ENCODE data around the gene DOCK8.

Gene DOCK8

GRCh38 chr9:270657-271237, 56.1 kb downstream of the DOCK8 start:
- DNase-seq, result no peak

- no peak for DNase-seq
Measured at GRCh38 chr9:272251-273213, 57.9 kb downstream of the DOCK8 start.

- DNase-seq, result no peak
Measured at GRCh38 chr9:274406-274805, 59.7 kb downstream of the DOCK8 start.

- DNase-seq, result no peak
Measured at GRCh38 chr9:277601-278295, 63.1 kb downstream of the DOCK8 start.

- DNase-seq, result no peak
Measured at GRCh38 chr9:278651-279050, 64.0 kb downstream of the DOCK8 start.

DNA sequence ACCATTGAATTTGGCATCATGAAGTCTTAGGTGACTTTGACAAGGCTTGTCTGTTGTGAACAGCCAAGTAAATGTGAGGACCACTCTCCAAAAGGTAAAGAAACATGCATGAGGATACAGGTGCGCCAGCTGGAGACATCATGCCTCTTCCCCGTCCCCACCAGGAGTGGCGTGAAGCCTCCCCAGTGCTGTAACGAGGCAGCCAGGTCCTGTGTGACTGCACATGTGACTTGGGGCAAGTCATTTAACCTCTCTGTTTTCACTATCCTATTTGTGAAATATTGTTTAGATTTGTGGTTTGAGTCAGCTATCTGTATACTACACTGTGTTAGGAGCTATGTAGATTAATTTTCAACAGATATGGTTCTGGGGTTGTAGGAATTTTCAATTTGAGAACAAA, 65.0 kb downstream of the DOCK8 start:
- DNase-seq, result no peak

- no peak for DNase-seq
Measured at GRCh38 chr9:281741-282645, 67.3 kb downstream of the DOCK8 start.

DNA sequence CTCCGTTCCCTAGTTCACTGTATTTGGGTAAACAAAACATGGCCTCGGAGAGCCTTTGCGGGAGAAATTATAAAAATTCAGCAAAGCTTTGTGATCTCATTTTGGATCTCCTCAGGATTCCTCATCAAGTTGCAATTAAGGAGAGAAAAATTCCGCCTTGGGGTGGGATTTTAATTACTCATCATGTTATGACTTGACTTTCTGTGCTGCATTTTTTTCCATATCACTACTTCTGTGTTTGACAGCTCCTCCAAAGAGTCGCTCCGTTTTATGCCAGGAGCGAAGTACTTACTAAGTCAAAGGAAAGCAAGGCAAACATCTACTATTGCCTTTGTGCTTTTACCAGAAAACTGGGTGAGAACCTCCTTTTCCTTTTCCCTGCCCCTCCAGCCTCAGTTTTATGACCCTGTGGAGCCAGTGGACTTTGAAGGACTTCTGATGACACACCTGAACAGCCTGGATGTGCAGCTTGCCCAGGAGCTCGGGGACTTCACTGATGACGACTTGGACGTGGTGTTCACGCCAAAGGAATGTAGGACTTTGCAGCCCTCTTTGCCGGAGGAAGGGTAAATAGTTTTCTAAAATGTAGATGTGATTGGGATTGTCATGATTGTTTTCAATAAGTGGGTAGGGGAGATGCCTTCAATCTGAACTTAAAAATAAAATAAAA, 71.5 kb downstream of the DOCK8 start:
- no peak for DNase-seq

GRCh38 chr9:289121-289520, 74.5 kb downstream of the DOCK8 start:
- DNase-seq, result no peak

DNA sequence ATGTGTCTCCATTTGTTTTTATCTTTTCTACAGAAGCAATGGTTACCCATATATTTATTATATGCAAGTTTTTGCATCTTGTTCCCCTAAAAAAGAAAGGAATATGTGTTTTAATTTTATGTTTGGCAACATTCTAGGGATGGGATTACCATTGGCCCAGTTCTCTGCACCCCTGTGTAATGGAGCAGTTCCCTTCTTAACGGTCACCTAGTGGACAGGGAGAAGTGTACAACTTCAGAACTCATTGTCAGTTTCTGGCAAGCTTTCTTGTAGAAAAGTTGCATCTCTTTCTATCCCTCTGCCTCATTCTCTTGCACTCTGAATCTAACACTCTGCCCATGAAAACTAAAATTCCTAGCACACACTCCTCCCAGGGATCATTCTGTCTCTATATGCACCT, 78.2 kb downstream of the DOCK8 start:
- DNase-seq, result no peak

- no peak for DNase-seq
Measured at GRCh38 chr9:295576-295975, 80.9 kb downstream of the DOCK8 start.

GRCh38 chr9:296411-296810, 81.7 kb downstream of the DOCK8 start:
- no peak for DNase-seq

DNA sequence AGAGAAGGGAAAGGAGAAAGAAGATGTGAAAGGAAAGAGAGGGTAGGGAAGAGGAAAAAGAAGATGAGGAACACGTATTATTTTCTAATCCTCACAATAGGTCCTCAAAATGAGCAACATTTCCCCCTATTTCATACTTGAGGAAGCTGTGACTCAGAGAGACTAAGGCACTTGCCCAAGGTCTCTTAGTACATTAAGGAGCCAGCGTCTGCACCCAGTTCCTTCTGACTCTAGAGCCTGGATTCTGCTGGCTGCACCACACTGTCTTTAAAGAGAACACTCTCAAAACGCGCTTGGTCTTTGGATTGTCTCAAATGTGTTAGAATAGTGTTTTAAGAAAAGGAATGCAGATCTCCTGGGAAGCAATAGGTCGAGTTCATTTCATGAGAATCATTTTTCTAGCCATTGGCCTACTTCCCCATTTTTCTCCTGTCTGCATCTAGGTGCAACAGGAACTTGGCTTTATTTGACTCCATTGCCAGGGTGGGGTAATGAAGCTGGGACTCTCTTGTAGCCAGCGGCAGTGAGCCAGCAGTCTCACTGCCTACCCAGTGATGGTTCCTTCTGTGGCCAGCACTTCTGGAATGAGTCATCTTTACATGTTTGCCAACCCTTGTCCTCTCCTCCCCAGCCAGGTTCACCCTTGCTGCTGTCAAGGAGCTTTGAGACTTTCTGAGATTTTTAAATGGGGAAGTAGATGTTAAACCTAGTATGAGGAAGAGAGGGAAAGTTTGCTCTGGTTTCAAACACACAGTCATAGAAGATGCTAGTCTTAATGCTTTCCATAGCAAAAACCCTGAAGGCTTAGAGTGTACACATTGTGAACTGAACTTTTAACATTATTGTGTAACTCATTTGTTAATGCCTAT, 82.7 kb downstream of the DOCK8 start:
- no peak for DNase-seq

DNA sequence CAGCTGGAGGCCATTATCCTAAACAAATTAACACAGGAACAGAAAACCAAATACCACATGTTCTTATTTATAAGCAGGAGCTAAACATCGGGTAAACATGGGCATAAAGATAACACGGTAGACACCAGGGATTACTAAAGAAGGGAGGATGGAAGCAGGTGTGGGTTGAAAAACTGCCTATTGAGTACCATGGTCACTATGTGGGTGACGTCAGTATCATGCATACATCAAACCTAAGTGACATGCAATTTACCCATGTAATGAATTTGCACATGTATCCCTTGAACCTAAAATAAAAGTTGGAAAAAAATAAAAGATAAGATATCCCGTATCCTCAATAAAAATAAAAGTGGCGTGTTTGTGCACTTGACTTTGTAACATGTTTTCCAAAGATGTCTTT, 88.8 kb downstream of the DOCK8 start:
- no peak for DNase-seq

- DNase-seq, result no peak
Measured at GRCh38 chr9:304106-304505, 89.4 kb downstream of the DOCK8 start.

DNA sequence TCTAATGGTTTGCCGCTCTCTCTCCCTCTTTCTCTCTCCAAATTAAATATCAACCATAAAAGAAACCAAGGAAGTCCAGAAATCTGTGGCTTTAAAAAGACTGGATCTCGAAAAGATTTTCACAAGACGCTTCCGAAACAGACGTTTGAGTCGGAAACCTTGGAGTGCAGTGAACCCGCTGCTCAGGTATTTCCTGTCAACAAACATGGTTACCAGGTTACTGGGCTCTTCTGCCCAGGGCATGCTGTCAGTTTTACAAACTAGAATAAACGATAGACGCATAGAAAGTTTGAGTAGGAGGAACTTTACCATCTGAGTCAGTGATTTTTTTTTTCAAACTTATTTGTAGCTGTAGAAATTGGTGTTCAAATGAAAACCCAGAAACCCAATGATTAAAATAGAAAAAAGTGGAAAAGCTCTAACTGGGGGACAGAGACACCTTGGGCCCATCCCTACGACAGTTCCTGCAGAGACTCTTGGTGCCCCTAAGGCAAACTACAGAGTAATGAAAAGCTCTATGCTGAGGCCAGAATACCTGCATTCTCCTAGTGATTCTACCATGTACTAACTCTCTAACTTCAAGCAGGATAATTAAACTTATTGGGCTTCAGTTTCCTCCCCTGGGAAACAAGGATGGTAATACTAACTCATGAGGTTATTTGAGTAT, 90.0 kb downstream of the DOCK8 start:
- no peak for DNase-seq

DNA sequence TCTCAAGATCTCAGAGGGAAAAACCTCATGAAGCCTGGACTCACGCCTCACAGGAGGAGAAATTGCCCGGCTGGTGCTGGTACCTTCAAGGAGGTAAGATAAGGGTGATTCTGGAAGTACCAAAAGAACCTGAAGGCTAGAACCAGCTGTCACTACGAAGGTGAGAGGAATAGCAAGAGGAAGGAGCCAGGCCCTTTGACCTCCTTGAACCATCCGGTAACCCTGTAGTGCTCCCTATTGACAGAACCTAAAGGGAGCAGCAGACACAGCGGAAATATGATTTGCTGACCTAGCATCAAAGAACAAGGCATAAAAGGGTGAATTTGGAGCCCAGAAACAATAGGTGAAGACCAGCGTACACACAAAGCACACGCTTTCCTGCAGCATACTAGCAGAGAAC, 92.2 kb downstream of the DOCK8 start:
- no peak for DNase-seq

DNA sequence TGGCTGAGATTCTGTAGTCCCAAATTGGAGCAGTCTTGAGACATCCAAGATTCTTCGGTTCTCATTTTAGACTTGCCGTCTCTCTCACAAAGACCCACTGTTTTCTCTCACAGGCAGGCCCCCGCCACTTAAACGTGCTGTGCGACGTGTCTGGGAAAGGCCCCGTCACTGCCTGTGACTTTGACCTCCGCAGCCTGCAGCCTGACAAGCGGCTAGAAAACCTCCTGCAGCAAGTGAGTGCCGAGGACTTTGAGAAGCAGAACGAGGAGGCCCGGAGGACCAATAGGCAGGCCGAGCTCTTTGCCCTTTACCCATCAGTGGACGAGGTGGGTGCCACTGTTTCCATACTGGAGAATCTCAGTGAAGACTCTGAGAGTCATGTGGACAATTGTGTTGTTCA, 97.2 kb downstream of the DOCK8 start:
- DNase-seq, result no peak

GRCh38 chr9:312596-313320, 98.1 kb downstream of the DOCK8 start:
- DNase-seq, result no peak

Data from fibroblast of upper back skin (primary cell).